HEK293T (cell line): ENCODE measurements around the gene GRIK4.

Experiments used
- CTCF ChIA-PET: fragments of 350-600 bp; formaldehyde crosslinking; extraction: SDS; loops from one replicate; lab custom pipeline; 2021; ENCODE audit warnings: antibody characterized with exemption, inconsistent platforms; lab: Yijun Ruan, JAX
- POLR2A ChIA-PET: fragments of 350-600 bp; formaldehyde crosslinking; extraction: SDS; loops from one replicate; lab custom pipeline; 2020; ENCODE audit warnings: antibody characterized with exemption, inconsistent platforms; lab: Yijun Ruan, JAX
- DNase-seq: peaks from one replicate; pipeline ENCODE4 v3.0.0; 2012; ENCODE audit warnings: mixed read lengths; ENCODE audit errors: extremely low spot score
- ARNT ChIP-seq: fragments of 450-650 bp; IDR thresholded peaks from 2 replicates; pipeline ENCODE4 v1.6.1; 2017; ENCODE audit warnings: mild to moderate bottlenecking
- BHLHE40 ChIP-seq: fragments of 450-650 bp; IDR thresholded peaks from 2 replicates; pipeline ENCODE4 v1.6.1; 2016; ENCODE audit warnings: mild to moderate bottlenecking, moderate library complexity, borderline replicate concordance
- CTBP1 ChIP-seq: fragments of 450-650 bp; IDR thresholded peaks from 2 replicates; pipeline ENCODE4 v1.6.1; 2016; ENCODE audit warnings: borderline replicate concordance
- ELF4 ChIP-seq: fragments of 450-650 bp; IDR thresholded peaks from 2 replicates; pipeline ENCODE4 v1.6.1; 2017; ENCODE audit warnings: antibody characterized with exemption
- FOXA1 ChIP-seq: fragments of 450-650 bp; IDR thresholded peaks from 2 replicates; pipeline ENCODE4 v1.6.1; 2016; ENCODE audit warnings: mild to moderate bottlenecking
- FOXK2 ChIP-seq: fragments of 450-650 bp; IDR thresholded peaks from 2 replicates; pipeline ENCODE4 v1.6.1; 2016; ENCODE audit warnings: mild to moderate bottlenecking
- FOXM1 ChIP-seq: fragments of 450-650 bp; IDR thresholded peaks from 2 replicates; pipeline ENCODE4 v1.6.1; 2017; ENCODE audit warnings: mild to moderate bottlenecking, borderline replicate concordance
- HDGF ChIP-seq: fragments of 450-650 bp; IDR thresholded peaks from 2 replicates; pipeline ENCODE4 v1.6.1; 2017; ENCODE audit warnings: antibody characterized with exemption, borderline replicate concordance
- L3MBTL2 ChIP-seq: fragments of 450-650 bp; conservative IDR thresholded peaks from 2 replicates; pipeline ENCODE4 v1.6.1; 2016; ENCODE audit warnings: mild to moderate bottlenecking
- LEF1 ChIP-seq: fragments of 450-650 bp; IDR thresholded peaks from 2 replicates; pipeline ENCODE4 v1.6.1; 2017; ENCODE audit warnings: mild to moderate bottlenecking, borderline replicate concordance
- NFRKB ChIP-seq: fragments of 450-650 bp; IDR thresholded peaks from 2 replicates; pipeline ENCODE4 v1.6.1; 2016; ENCODE audit warnings: mild to moderate bottlenecking, moderate library complexity
- PKNOX1 ChIP-seq: fragments of 450-650 bp; IDR thresholded peaks from 2 replicates; pipeline ENCODE4 v1.6.1; 2016
- SP1 ChIP-seq: fragments of 450-650 bp; IDR thresholded peaks from 2 replicates; pipeline ENCODE4 v1.6.1; 2017
- SUZ12 ChIP-seq: fragments of 450-650 bp; IDR thresholded peaks from 2 replicates; pipeline ENCODE4 v1.6.1; 2016; ENCODE audit warnings: mild to moderate bottlenecking
- TARDBP ChIP-seq: fragments of 450-650 bp; IDR thresholded peaks from 2 replicates; pipeline ENCODE4 v1.6.1; 2016
- ZNF384 ChIP-seq: fragments of 450-650 bp; IDR thresholded peaks from 2 replicates; pipeline ENCODE4 v1.6.1; 2016

GRIK4 gene

DNA sequence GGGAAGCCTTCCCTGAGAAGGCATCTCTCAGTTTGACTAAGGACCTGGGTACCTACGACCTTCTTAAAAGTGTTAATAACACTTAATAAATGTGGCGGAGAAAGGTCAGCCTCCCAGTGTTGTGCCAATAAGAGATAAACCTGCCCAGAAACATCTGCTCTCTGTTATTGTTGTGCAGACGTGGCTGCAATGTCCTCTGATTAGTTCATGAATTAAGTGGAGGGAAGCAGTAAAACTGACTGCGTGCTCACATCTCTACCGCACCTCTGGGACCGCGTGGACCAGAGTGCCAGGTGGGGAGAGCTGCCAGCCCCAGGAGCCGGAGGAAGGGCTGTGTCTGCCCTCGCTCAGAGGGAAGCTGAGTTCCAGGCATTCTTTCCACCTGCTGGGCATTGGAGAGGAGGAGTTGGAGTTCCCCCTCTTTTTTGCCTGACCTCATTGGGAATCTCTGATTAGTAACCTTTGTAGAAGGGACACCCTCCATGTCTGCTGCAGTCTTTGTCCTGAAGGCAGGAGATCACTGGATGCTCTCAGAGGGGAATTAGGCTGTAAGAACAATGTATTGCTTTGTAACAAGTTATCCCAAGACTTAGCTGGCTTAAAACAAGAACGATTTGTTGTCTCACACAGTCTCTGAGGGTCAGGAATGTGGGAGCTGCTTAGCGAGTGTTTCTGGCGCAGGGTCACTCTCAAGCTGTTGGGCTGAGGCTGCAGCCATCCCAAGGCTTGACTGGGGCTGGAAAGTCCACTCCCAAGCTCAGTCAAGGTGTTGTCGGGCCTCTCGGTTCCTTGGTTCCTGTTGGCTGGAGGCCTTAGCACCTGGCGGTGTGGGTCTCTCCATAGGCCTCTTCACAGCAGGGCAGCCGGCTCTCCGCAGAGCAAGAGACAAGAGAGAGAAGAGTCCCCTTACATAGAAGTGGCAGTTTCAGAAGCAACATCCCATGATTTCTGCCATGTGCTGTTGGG lies 264.7 kb downstream of the GRIK4 start:
- POLR2A ChIA-PET: no interaction called here
- TF ChIP-seq NFRKB: no peak
- TF ChIP-seq L3MBTL2: no peak
- no peak for TF ChIP-seq LEF1
- TF ChIP-seq BHLHE40: no peak
- CTCF ChIA-PET: no interaction called here
- DNase-seq: no peak

- DNase-seq: no peak
- TF ChIP-seq ELF4: no peak
- TF ChIP-seq FOXA1: no peak
- no peak for TF ChIP-seq TARDBP
- no peak for TF ChIP-seq FOXK2
- no peak for TF ChIP-seq LEF1
- TF ChIP-seq PKNOX1: no peak
- TF ChIP-seq CTBP1: no peak
- TF ChIP-seq SUZ12: no peak
- TF ChIP-seq ZNF384: no peak
- no peak for TF ChIP-seq HDGF
- TF ChIP-seq L3MBTL2: no peak
- no peak for TF ChIP-seq FOXM1
- TF ChIP-seq NFRKB: no peak
- no peak for TF ChIP-seq BHLHE40
- no peak for TF ChIP-seq SP1
- TF ChIP-seq ARNT: no peak
- CTCF ChIA-PET: no interaction called here
- POLR2A ChIA-PET: no interaction called here
These were observed 267.3 kb downstream of the GRIK4 start for GRCh38 chr11:120778685-120779490.

DNA sequence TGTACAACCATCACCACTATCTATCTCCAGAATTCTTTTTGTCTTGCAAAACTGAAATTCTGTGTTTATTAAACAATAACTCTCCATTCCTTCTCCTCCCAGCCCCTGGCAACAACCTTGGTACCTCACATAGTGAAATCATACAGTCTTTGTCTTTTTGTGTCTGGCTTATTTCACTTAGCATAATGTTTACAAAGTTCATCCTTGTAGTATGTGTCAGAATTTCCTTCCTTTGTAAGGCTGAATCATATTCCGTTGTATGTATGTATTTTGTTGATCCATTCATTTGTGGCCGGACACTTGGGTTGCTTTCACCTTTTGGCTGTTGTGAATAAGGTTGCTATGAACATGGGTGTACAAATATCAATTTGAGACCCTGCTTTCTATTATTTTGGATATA lies 268.7 kb downstream of the GRIK4 start:
- ChIA-PET CTCF (no interaction called here), POLR2A (no interaction called here)
- DNase-seq: no peak
- TF ChIP-seq FOXK2: no peak
- TF ChIP-seq BHLHE40: no peak
- TF ChIP-seq SP1: no peak
- no peak for TF ChIP-seq TARDBP
- TF ChIP-seq SUZ12: no peak
- TF ChIP-seq ARNT: no peak
- no peak for TF ChIP-seq L3MBTL2
- TF ChIP-seq ZNF384: no peak
- TF ChIP-seq HDGF: no peak
- TF ChIP-seq FOXM1: no peak
- no peak for TF ChIP-seq LEF1
- TF ChIP-seq NFRKB: no peak
- TF ChIP-seq CTBP1: no peak
- TF ChIP-seq PKNOX1: no peak
- TF ChIP-seq FOXA1: no peak

- TF ChIP-seq ELF4: no peak
- no peak for TF ChIP-seq ARNT
- no peak for TF ChIP-seq NFRKB
- no peak for TF ChIP-seq FOXA1
- DNase-seq: no peak
- ChIA-PET POLR2A (no interaction called here), CTCF (no interaction called here)
These were observed 270.1 kb downstream of the GRIK4 start for GRCh38 chr11:120781486-120782120.

DNA sequence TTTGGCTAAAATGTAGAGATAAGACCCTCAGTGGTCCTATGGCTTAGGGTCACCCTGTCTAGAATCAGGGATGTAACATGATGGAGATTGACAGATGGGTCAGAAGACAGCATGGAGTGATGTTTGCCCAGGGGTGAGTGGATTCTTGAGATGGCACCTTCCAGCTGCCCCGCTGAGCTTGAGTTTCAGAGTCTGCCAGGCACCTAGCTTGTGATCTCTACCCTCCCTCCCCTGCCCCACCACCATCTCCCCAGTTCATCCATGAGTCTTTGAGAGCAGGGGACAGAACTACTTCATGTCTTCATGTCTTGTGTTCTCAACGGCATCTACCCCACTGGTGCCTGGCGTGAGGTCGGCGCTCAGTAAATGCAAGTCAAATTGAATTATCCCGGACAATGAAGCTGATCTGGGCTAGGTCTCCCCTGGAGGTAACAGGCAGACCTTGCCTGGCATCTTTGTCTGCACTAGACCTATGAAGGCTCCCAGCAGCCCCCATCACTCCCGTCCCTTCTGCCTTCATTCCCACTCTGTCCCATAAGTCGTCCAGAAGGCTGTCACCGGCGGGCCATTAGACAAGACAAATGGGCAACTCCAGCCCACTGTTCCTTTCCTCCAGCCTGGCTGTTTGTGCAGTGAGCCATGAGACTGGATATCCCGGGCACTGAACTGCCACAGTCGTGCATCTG lies 273.2 kb downstream of the GRIK4 start:
- CTCF ChIA-PET: no interaction called here
- no peak for TF ChIP-seq L3MBTL2
- TF ChIP-seq CTBP1: no peak
- TF ChIP-seq FOXK2: no peak
- TF ChIP-seq SP1: no peak
- no peak for TF ChIP-seq BHLHE40
- TF ChIP-seq FOXM1: no peak
- TF ChIP-seq NFRKB: no peak
- TF ChIP-seq TARDBP: no peak
- TF ChIP-seq ARNT: no peak
- no peak for TF ChIP-seq PKNOX1
- TF ChIP-seq ZNF384: no peak
- no peak for DNase-seq
- POLR2A ChIA-PET: no interaction called here

DNA sequence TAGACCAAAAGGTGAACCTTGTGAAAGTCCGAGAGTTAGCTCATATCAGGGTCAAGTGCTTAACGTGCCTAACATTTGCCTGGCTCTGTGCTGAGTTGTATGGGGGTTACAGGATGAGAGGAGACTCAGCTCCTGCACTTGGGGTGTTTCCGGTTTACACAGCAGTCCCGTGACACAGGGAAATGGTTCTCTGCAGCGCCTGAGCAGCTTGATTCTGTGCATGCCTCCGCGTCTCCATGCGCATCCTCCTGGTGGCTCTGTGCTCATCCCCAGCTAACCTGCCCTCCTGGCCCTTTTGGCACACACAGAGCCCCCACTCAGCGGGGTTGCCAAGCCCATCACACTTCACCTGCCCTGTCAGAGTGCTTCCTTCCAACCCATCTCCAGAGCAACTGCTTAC lies 274.0 kb downstream of the GRIK4 start:
- POLR2A ChIA-PET: no interaction called here
- TF ChIP-seq SP1 (no peak), SUZ12 (no peak), FOXA1 (no peak), ZNF384 (no peak), ELF4 (no peak), FOXK2 (no peak), LEF1 (no peak), CTBP1 (no peak), HDGF (no peak), PKNOX1 (no peak), TARDBP (no peak), FOXM1 (no peak), BHLHE40 (no peak), ARNT (no peak), NFRKB (no peak), L3MBTL2 (no peak)
- CTCF ChIA-PET: no interaction called here
- DNase-seq: no peak
